Sigmoid colon (tissue), 7 donors: ENCODE measurements around the gene NHP2. TPM values are rescaled to one million over a fixed set of nuclear protein-coding genes. Genes with fewer than 3 reads are reported as not detected.

Source experiments
- DNase-seq: peaks from one replicate; pipeline ENCODE4 v3.0.0-alpha.2; 2019
- H3K27ac ChIP-seq, 4 donors: fragments of 200-600 bp; sonication (generic); one replicate each; pipeline ENCODE4 v1.5.1; 2016 to 2019; ENCODE audit warnings: mild to moderate bottlenecking in 1 of 4
- H3K27me3 ChIP-seq, 3 donors: fragments of 200-600 bp; sonication (generic); one replicate each; pipeline ENCODE4 v1.5.1; 2019; ENCODE audit warnings: mild to moderate bottlenecking in 1 of 3
- H3K36me3 ChIP-seq, 4 donors: fragments of 200-600 bp; sonication (generic); one replicate each; pipeline ENCODE4 v1.5.1; 2016 to 2019
- H3K4me1 ChIP-seq, 4 donors: fragments of 200-600 bp; sonication (generic); one replicate each; pipeline ENCODE4 v1.5.1; 2017 to 2019
- H3K4me3 ChIP-seq, 4 donors: fragments of 200-600 bp; sonication (generic); one replicate each; pipeline ENCODE4 v1.5.1; 2017 to 2019; ENCODE audit warnings: mild to moderate bottlenecking in 2 of 4, moderate library complexity in 1 of 4
- H3K9me3 ChIP-seq, 4 donors: fragments of 200-600 bp in 3 of 4; sonication (generic) in 3 of 4; one replicate each; pipeline versions ENCODE4 v1.5.1 to v1.6.1; 2013 to 2019
- EP300 ChIP-seq, 4 donors: sonication (generic); formaldehyde crosslinking; IDR thresholded peaks; one replicate each; pipeline ENCODE4 v1.6.1; 2017; ENCODE audit warnings: antibody characterized with exemption in 4 of 4
- POLR2A ChIP-seq, 2 donors: fragments of 450-650 bp; IDR thresholded peaks; one replicate each; pipeline ENCODE4 v1.6.1; 2016; ENCODE audit warnings: antibody characterized with exemption in 2 of 2, mild to moderate bottlenecking in 2 of 2, moderate library complexity in 2 of 2
- POLR2AphosphoS5 ChIP-seq, 4 donors: sonication (generic); formaldehyde crosslinking; IDR thresholded peaks; one replicate each; pipeline ENCODE4 v1.6.1; 2017; ENCODE audit warnings: antibody characterized with exemption in 4 of 4
- WGBS, 2 donors: extraction: QIAGEN DNeasy Blood & Tissue Kit; methylation state at CpG; one replicate each; pipeline ENCODE4 v1.1.7; 2013; 5-methylcytosine and 5-hydroxymethylcytosine counted together
- intact Hi-C: fragments of 100-400 bp; cut with DNase I; formaldehyde crosslinking; loops from one replicate; pipeline ENCODE4 v1.15.1; 2023
- polyA plus RNA-seq, 3 donors: library from polyadenylated mRNA; stranded (reverse); fragments of 200-250 nt; gene quantifications; one replicate each; pipeline ENCODE4 v1.2.3, GENCODE V29; 2013
- total RNA-seq, 4 donors: library from RNA; depleted of rRNA; stranded (reverse); fragments of >200 nt; gene quantifications; one replicate each; pipeline ENCODE4 v1.1.0, GENCODE V29; 2016
- TF ChIP-seq, protein P1 (sequence below), 4 experiments: fragments of 450-650 bp in 3 of 4; fragments of 200-600 bp in 1 of 4; IDR thresholded peaks; one replicate each; pipeline ENCODE4 v1.5.1; 2016 to 2019; ENCODE audit warnings: antibody characterized with exemption in 4 of 4, mild to moderate bottlenecking in 3 of 4, moderate library complexity in 2 of 4
- donor health status: healthy with polysubstance abuse.
- donor health status: Bipolar disorder and iron deficiency.
- donor health status: healthy.

NHP2 gene
- total and polyA plus RNA-seq, 7 donors = 77.8 to 231 (median 165) TPM

DNA sequence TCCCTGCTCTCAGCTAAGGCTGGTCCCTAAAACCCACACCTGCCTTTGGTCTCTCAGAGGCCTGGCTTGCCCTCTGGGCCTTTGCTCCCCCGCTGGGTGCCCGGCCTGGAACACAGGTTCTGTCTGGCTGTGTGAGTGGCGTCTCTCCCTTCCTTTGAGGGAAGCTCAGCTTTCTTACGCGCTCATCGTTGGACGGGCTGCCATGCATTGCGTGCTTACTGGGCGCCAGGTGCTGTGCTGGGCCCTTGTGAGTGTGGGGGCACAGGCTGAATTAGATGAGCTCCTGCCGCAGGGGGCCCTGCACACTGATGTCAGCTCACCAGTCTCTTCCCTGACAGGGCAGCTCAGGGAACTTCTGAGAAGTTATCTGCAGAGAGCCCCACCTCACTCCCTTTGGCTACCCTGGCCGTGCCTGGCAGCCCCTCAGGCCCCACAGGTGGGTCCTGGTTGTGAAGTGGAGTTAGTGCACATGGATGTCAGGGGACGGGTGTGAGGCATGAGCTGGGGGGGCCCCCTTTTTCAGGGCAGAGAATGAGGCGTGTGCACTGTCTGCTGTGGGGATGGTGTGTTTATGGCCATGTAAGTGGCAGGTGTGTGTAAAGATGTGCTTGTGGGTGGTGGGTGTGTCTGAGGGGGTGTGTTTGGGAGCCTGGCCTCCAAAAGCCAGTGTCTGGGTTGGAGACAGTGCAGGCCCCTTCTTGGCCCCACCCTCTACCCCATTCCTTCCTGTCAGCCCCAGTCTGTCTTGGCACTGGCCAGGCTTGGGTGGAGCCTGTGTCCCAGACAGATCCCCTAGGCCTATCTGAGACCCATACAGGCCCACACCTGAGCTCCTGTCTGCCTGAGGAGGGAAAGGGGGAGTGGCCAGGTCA lies 30.4 kb downstream of the NHP2 start:
- H3K9me3 ChIP-seq = no peaks in the 10 kb centered on the region

DNA sequence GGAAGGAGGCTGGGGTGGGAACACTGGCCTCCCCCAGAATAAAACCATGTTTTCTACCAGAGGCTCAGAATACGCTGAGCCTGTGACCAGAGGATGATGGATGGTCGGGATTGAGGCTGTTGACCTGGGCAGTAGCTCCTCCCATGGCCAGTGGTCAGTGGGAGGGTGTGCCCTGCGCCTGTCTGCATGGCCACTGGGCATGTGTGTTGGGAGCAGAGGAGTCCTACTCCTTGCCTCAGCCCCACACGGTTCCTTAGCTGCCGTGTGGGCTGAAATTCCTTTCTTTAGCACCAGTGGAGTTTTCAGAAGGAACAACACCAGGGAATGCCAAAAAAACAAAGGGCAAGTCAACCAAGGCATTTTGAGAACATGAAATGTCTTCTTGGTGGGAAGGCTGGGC lies 31.3 kb downstream of the NHP2 start:
- DNase-seq = no peak
- no peak for TF ChIP-seq EP300 (IDR thresholded peaks at IDR 0.05)
- TF ChIP-seq, protein P1, sequence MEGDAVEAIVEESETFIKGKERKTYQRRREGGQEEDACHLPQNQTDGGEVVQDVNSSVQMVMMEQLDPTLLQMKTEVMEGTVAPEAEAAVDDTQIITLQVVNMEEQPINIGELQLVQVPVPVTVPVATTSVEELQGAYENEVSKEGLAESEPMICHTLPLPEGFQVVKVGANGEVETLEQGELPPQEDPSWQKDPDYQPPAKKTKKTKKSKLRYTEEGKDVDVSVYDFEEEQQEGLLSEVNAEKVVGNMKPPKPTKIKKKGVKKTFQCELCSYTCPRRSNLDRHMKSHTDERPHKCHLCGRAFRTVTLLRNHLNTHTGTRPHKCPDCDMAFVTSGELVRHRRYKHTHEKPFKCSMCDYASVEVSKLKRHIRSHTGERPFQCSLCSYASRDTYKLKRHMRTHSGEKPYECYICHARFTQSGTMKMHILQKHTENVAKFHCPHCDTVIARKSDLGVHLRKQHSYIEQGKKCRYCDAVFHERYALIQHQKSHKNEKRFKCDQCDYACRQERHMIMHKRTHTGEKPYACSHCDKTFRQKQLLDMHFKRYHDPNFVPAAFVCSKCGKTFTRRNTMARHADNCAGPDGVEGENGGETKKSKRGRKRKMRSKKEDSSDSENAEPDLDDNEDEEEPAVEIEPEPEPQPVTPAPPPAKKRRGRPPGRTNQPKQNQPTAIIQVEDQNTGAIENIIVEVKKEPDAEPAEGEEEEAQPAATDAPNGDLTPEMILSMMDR (IDR thresholded peaks at IDR 0.05) = no peak
- TF ChIP-seq POLR2AphosphoS5 (IDR thresholded peaks at IDR 0.05) = no peak
- TF ChIP-seq POLR2A (IDR thresholded peaks at IDR 0.05) = no peak
- intact Hi-C loops = loop anchor here (5.0 kb wide), 2 partner anchors 40 to 45 kb away; no protein-coding TSS in a partner anchor
- no peak overlapping the region for H3K27ac ChIP-seq
- peak overlapping the region in 2 of 4 donors; percentile 42 to 46 for H3K4me3 ChIP-seq
- H3K27me3 ChIP-seq = peaks cover 0 to 8% (median 8%) of the 10 kb centered on the region in 3 donors
- H3K4me1 ChIP-seq = peaks cover 0 to 36% (median 30%) of the 10 kb centered on the region in 4 donors
- H3K36me3 ChIP-seq = no peaks in the 10 kb centered on the region
- H3K9me3 ChIP-seq = no peaks in the 10 kb centered on the region
- 93 to 94% methylated on average over 5 of the region's 5 CpGs for WGBS, 2 donors

More for the DNA sequence above, 30.4 kb downstream of the NHP2 start:
- Histone ChIP-seq H3K27me3 (no peaks in the 10 kb centered on the region), H3K4me1 (peaks cover 0 to 36% (median 30%) of the 10 kb centered on the region in 4 donors), H3K27ac (no peak overlapping the region), H3K36me3 (no peaks in the 10 kb centered on the region), H3K4me3 (no peak overlapping the region)
- intact Hi-C loops = loop anchor here (5.0 kb wide), 2 partner anchors 39 to 46 kb away; no protein-coding TSS in a partner anchor
- 76 to 86% methylated on average over 13 of the region's 13 CpGs for WGBS, 2 donors
- DNase-seq = no peak
- TF ChIP-seq EP300 (IDR thresholded peaks at IDR 0.05) (no peak), POLR2AphosphoS5 (IDR thresholded peaks at IDR 0.05) (no peak), POLR2A (IDR thresholded peaks at IDR 0.05) (no peak)
- TF ChIP-seq, protein P1 (IDR thresholded peaks at IDR 0.05) = no peak

DNA sequence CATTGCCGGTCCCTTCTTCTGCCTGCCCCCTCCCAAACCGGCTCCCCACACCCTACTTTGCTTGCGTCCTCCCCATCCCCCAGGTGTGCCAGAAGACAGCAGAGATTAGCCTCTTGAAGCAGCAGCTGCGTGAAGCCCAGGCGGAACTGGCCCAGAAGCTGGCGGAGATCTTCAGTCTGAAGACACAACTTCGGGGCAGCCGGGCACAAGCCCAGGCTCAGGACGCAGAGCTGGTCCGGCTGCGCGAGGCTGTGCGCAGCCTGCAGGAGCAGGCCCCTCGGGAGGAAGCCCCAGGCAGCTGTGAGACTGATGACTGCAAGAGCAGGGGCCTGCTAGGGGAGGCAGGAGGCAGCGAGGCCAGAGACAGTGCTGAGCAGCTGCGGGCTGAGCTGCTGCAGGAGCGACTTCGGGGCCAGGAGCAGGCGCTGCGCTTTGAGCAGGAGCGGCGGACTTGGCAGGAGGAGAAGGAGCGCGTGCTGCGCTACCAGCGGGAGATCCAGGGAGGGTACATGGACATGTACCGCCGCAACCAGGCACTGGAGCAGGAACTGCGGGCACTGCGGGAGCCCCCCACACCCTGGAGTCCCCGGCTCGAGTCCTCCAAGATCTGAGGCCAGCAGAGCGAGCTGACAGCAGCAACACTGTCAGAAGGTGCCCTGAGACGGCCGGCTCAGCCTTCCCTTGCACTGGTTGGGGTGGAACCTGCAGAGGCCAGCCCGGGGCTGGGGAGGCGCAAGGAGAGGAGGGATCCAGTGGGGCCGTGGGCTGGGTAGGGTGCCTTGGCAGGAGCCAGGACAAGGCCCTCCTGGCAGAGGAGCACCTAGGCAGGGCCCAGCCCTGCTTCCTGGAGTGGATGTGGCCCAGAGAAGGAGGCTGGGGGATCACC lies 32.1 kb downstream of the NHP2 start:
- peak; percentile 82 for DNase-seq
- Histone ChIP-seq H3K36me3 (no peaks in the 10 kb centered on the region), H3K27ac (peak overlapping the region; percentile 16 to 62 (median 34)), H3K27me3 (peaks cover 0 to 15% (median 8%) of the 10 kb centered on the region in 3 donors), H3K9me3 (no peaks in the 10 kb centered on the region), H3K4me1 (peaks cover 0 to 36% (median 30%) of the 10 kb centered on the region in 4 donors), H3K4me3 (peak overlapping the region; percentile 18 to 46 (median 38))
- TF ChIP-seq POLR2A (IDR thresholded peaks at IDR 0.05) (no peak), POLR2AphosphoS5 (IDR thresholded peaks at IDR 0.05) (peak in 1 of 4 donors; percentile 4)
- 69 to 70% methylated on average over 38 of the region's 38 CpGs for WGBS, 2 donors
- intact Hi-C loops = loop anchor here (5.0 kb wide), 2 partner anchors 41 to 44 kb away; no protein-coding TSS in a partner anchor

DNA sequence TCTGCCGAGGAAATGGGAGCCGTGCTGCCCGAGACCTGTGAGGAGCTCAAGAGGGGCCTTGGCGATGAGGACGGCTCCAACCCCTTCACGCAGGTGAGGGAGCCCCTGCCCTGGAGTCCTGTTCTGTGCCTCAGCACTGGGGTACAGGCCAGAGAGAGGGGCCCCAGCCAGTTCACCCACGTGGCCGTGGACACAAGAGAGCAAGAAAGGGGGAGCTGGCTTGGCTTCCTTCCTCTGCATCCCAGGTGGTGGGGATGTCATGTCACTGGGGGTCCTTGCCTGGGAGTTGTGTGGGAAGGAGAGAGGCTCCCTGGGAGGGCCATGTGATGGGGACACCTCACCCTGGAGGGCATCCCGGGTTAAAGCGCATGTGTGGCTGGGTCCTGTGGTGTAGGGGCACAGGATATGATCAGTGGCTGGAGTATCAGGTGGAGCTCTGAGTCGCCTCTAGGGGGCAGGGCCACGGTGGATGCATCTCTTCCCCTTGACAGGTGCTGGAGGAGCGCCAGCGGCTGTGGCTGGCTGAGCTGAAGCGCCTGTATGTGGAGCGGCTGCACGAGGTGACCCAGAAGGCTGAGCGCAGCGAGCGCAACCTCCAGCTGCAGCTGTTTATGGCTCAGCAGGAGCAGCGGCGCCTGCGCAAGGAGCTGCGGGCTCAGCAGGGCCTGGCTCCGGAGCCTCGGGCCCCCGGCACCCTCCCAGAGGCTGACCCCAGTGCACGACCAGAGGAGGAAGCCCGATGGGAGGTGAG lies 32.9 kb downstream of the NHP2 start:
- Histone ChIP-seq H3K27ac (peak overlapping the region; percentile 16 to 62 (median 34)), H3K36me3 (no peaks in the 10 kb centered on the region), H3K4me3 (peak overlapping the region; percentile 18 to 46 (median 38)), H3K4me1 (peaks cover 0 to 36% (median 30%) of the 10 kb centered on the region in 4 donors), H3K27me3 (peaks cover 4 to 23% (median 10%) of the 10 kb centered on the region in 3 donors), H3K9me3 (no peaks in the 10 kb centered on the region)
- intact Hi-C loops = loop anchor here (5.0 kb wide), 2 partner anchors 42 to 43 kb away; no protein-coding TSS in a partner anchor
- DNase-seq = peak; percentile 95
- 21 to 26% methylated on average over 29 of the region's 29 CpGs for WGBS, 2 donors
- TF ChIP-seq, protein P1 (IDR thresholded peaks at IDR 0.05) = peak in 3 of 4 experiments; percentile 14 to 52 (median 15)
- TF ChIP-seq EP300 (IDR thresholded peaks at IDR 0.05) (no peak), POLR2A (IDR thresholded peaks at IDR 0.05) (no peak), POLR2AphosphoS5 (IDR thresholded peaks at IDR 0.05) (peak in 3 of 4 donors; percentile 24 to 54 (median 53))
